Progenitor cell of endocrine pancreas (in vitro differentiated cells): ENCODE results near the gene RBSN. TPM values are rescaled to one million over a fixed set of nuclear protein-coding genes. Genes with fewer than 3 reads are reported as not detected.
A peak's percentile ranks its signal among the peaks of the same experiment; 100 is the strongest.

Experiments used
- DNase-seq: peaks from one replicate; pipeline ENCODE4 v3.0.0; 2021; ENCODE audit warnings: low spot score; ENCODE audit not compliant: unreplicated experiment
- H3K27ac Mint-ChIP-seq: 2 replicates; pipeline ENCODE4 v1.8.0; 2021; ENCODE audit warnings: mild to moderate bottlenecking, moderate library complexity, mixed read lengths
- H3K27me3 Mint-ChIP-seq: 2 replicates; pipeline ENCODE4 v1.8.0; 2021; ENCODE audit warnings: mixed read lengths
- H3K36me3 Mint-ChIP-seq: 2 replicates; pipeline ENCODE4 v1.8.0; 2022; ENCODE audit warnings: mixed read lengths; ENCODE audit not compliant: insufficient read depth
- H3K4me1 Mint-ChIP-seq: 2 replicates; pipeline ENCODE4 v1.8.0; 2021; ENCODE audit warnings: low read depth, mixed read lengths
- H3K4me3 Mint-ChIP-seq: 2 replicates; pipeline ENCODE4 v1.8.0; 2021; ENCODE audit warnings: low read depth, mild to moderate bottlenecking, moderate library complexity, mixed read lengths
- H3K9me3 Mint-ChIP-seq: 2 replicates; pipeline ENCODE4 v1.8.0; 2021; ENCODE audit warnings: low read depth, mixed read lengths
- CTCF ChIP-seq: fragments of 200-600 bp; sonication (generic); IDR thresholded peaks from one replicate; pipeline ENCODE4 v1.5.0; 2021; ENCODE audit warnings: antibody characterized with exemption, mild to moderate bottlenecking; ENCODE audit not compliant: unreplicated experiment
- total RNA-seq: library from RNA; stranded (reverse); gene quantifications from 2 replicates; pipeline ENCODE4 v1.2.1, GENCODE V29; 2021

The RBSN gene
- total RNA-seq, 1 donor from 2014 or later, result 26.2 TPM

- H3K27ac Mint-ChIP-seq, result peak overlapping the region; percentile 38
- no peaks in the 10 kb centered on the region for H3K9me3 Mint-ChIP-seq
- TF ChIP-seq CTCF, result peak; percentile 65
- H3K27me3 Mint-ChIP-seq, result no peaks in the 10 kb centered on the region
- peaks cover 12% of the 10 kb centered on the region for H3K36me3 Mint-ChIP-seq
- no peak overlapping the region for H3K4me3 Mint-ChIP-seq
- H3K4me1 Mint-ChIP-seq, result no peaks in the 10 kb centered on the region
- peak; percentile 21 for DNase-seq
Observed at GRCh38 chr3:15051531-15051930, 47.4 kb downstream of the RBSN start.

GRCh38 chr3:15050405-15051092 lies 48.4 kb downstream of the RBSN start:
- H3K27me3 Mint-ChIP-seq, result no peaks in the 10 kb centered on the region
- DNase-seq, result no peak
- H3K4me1 Mint-ChIP-seq, result no peaks in the 10 kb centered on the region
- no peak for TF ChIP-seq CTCF
- H3K27ac Mint-ChIP-seq, result peak overlapping the region; percentile 40
- H3K4me3 Mint-ChIP-seq, result no peak overlapping the region
- H3K36me3 Mint-ChIP-seq, result peaks cover 12% of the 10 kb centered on the region
- no peaks in the 10 kb centered on the region for H3K9me3 Mint-ChIP-seq

GRCh38 chr3:15049584-15049983 lies 49.4 kb downstream of the RBSN start:
- H3K27ac Mint-ChIP-seq, result no peak overlapping the region
- no peaks in the 10 kb centered on the region for H3K27me3 Mint-ChIP-seq
- H3K4me1 Mint-ChIP-seq, result no peaks in the 10 kb centered on the region
- peaks cover 10% of the 10 kb centered on the region for H3K36me3 Mint-ChIP-seq
- H3K9me3 Mint-ChIP-seq, result no peaks in the 10 kb centered on the region
- no peak overlapping the region for H3K4me3 Mint-ChIP-seq
- TF ChIP-seq CTCF, result no peak
- DNase-seq, result no peak

GRCh38 chr3:15045667-15046066 lies 53.3 kb downstream of the RBSN start:
- Mint-ChIP-seq H3K4me1 (no peaks in the 10 kb centered on the region), H3K36me3 (peaks cover 16% of the 10 kb centered on the region), H3K4me3 (no peak overlapping the region), H3K27me3 (no peaks in the 10 kb centered on the region), H3K27ac (no peak overlapping the region), H3K9me3 (no peaks in the 10 kb centered on the region)
- no peak for TF ChIP-seq CTCF
- no peak for DNase-seq

GRCh38 chr3:15044326-15044725 lies 54.6 kb downstream of the RBSN start:
- Mint-ChIP-seq H3K9me3 (no peaks in the 10 kb centered on the region), H3K4me1 (no peaks in the 10 kb centered on the region), H3K27ac (no peak overlapping the region), H3K4me3 (no peak overlapping the region), H3K36me3 (peaks cover 19% of the 10 kb centered on the region), H3K27me3 (no peaks in the 10 kb centered on the region)
- no peak for TF ChIP-seq CTCF
- DNase-seq, result no peak
